ENCODE measurements around the gene LBHD1. TPM values are rescaled to one million over a fixed set of nuclear protein-coding genes. Genes with fewer than 3 reads are reported as not detected.

LBHD1 gene
- total and polyA plus RNA-seq, 2 of the 13 experiments (the other 11 are each of a cell fraction or from before 2014, with no cell fraction given): 3.2 to 3.7 TPM

GRCh38 chr11:62671608-62672389, at the start of gene LBHD1, which contains the start of gene UQCC3 (continued):
- peak; percentile 91 for TF ChIP-seq POLR2AphosphoS5 (IDR thresholded peaks at IDR 0.05; ENCODE audit: low read depth, low read length)
- no peak; the same call in 1 of the 2 replicates for TF ChIP-seq SAFB2 (CRISPR knock-in tag; IDR thresholded peaks at IDR 0.05; ENCODE audit: borderline replicate concordance, low read depth)
- no peak; the same call in 1 of the 2 replicates for TF ChIP-seq ZNF703 (CRISPR knock-in tag; IDR thresholded peaks at IDR 0.05; ENCODE audit: borderline replicate concordance)
- peak; percentile 74; the same call in 1 of the 2 replicates for TF ChIP-seq ARID2 (CRISPR knock-in tag; IDR thresholded peaks at IDR 0.05; ENCODE audit: borderline replicate concordance)
- TF ChIP-seq ZNF160 (CRISPR knock-in tag; IDR thresholded peaks at IDR 0.05): no peak; the same call in 1 of the 2 replicates
- peak; percentile 56; the same call in 1 of the 2 replicates for TF ChIP-seq ZSCAN5A (CRISPR knock-in tag; IDR thresholded peaks at IDR 0.05; ENCODE audit: borderline replicate concordance)
- TF ChIP-seq MTF2 (CRISPR knock-in tag; IDR thresholded peaks at IDR 0.05; ENCODE audit: borderline replicate concordance): no peak
- peak; percentile 39; the same call in 1 of the 2 replicates for TF ChIP-seq MAFF (IDR thresholded peaks at IDR 0.05; ENCODE audit: low read depth, low read length)
- 0 out of 2 replicates have a peak, but pooled peaks have one; percentile 24 for TF ChIP-seq ZBTB4 (CRISPR knock-in tag; IDR thresholded peaks at IDR 0.05; ENCODE audit: borderline replicate concordance)
- TF ChIP-seq SKIL (CRISPR knock-in tag; IDR thresholded peaks at IDR 0.05; ENCODE audit: borderline replicate concordance): no peak
- TF ChIP-seq DMAP1 (CRISPR knock-in tag; IDR thresholded peaks at IDR 0.05): peak; percentile 80
- peak; percentile 96 for TF ChIP-seq ZNF839 (CRISPR knock-in tag; IDR thresholded peaks at IDR 0.05; ENCODE audit: borderline replicate concordance)
- no peak for TF ChIP-seq HMGXB3 (CRISPR knock-in tag; IDR thresholded peaks at IDR 0.05; ENCODE audit: borderline replicate concordance)
- TF ChIP-seq SRSF9 (IDR thresholded peaks at IDR 0.05; ENCODE audit: borderline replicate concordance, insufficient read depth, low read depth, low read length, poor library complexity, severe bottlenecking): no peak

Measured in HepG2 (cell line).